ENCODE results near the gene COL5A3. TPM values are rescaled to one million over a fixed set of nuclear protein-coding genes. Genes with fewer than 3 reads are reported as not detected.

The COL5A3 gene
- total and polyA plus RNA-seq, 2 of the 13 experiments (the other 11 are each of a cell fraction or from before 2014, with no cell fraction given) = 0.02 TPM; not detected in 1

DNA sequence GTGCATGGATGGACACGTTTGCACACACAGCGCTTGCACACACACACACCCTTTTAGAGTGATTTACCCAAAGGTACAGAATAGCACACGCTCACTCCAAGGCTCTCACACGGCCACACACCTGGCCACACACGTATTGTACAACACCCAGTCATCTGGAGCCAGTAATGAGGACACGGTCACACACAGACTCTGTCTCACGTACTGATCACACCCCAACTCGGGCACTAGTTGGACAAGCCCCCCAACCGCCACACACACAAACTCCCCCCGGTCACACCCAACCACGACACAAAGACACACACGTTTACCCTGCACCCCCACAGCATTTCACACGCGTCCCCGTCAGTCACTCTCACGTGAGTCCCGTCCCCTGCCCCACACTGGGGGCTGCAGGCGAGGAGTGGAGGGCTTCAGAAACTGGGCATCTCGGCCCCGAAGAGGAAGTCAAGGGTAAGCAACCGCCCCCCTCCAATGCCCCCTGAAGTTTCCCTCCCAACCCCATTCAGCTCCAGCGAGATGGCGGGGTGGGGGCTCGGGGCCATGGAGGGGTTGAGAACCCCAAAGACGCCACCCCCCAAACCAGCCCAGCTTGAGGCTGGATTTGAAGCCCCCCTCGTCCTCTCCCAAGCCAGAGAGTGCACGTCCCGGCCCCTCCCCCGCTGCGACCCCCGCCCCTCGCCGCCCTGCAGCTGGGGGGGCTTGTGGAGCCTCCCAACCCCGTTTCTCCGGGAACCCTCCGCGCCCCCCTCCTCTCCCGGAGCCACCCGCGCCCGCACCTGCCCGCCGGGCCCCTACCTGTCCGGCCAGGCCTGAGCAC lies 74.6 kb downstream of the COL5A3 start:
- in situ Hi-C loops (cut with HindIII; ENCODE audit: extremely low pct_ligation_motif_present, low pct_unique_long_range_greater_than_20kb) = loop anchor here (5.0 to 10.0 kb wide), 3 partner anchors 92 to 459 kb away; partner anchors contain the start of gene S1PR2
- DNase-seq (ENCODE audit: low spot score) = no peak
- ChIA-PET POLR2A (no interaction called here), CTCF (ENCODE audit: low intra/inter-chr PET ratio, low total read pairs) (no interaction called here)
- WGBS (ENCODE audit: low lambda C conversion rate) = 23% methylated on average over 11 of the region's 44 CpGs
- ATAC-seq = peak; percentile 17; the same call in 1 of the 3 replicates
- H3K36me3 ChIP-seq (replicated peaks in 1 of 2; ENCODE audit: control insufficient read depth in 1 of 2, insufficient read depth in 2 of 2, low read length in 2 of 2) = no peaks in the 10 kb centered on the region
- BruUV-seq (replicated peaks) = no TSS peak
- H3K27ac ChIP-seq (ENCODE audit: extremely low read length, insufficient read depth, low read length) = no peak overlapping the region
- no peak for FAIRE-seq
- H3K79me2 ChIP-seq (ENCODE audit: insufficient read depth, low read length) = no peaks in the 10 kb centered on the region
- no peak overlapping the region for H3K9ac ChIP-seq (ENCODE audit: insufficient read depth, low read depth, low read length)
- H2AFZ ChIP-seq (ENCODE audit: low read length) = no peak overlapping the region
- H3K4me2 ChIP-seq (ENCODE audit: low read depth, low read length) = peak overlapping the region; percentile 27; the same call in 1 of the 2 replicates
- intact Hi-C loops (cut with micrococcal nuclease; ENCODE audit: unreplicated experiment) = loop anchor here (2.0 kb wide), 1 partner anchor 67 kb away; no protein-coding TSS in a partner anchor
- H3K4me3 ChIP-seq (replicated peaks in 1 of 3; ENCODE audit: insufficient read depth in 1 of 3, low read depth in 2 of 3, low read length in 3 of 3) = peak overlapping the region in 2 of 3 experiments; percentile 39 to 50; a peak in 3 of 6 replicates
- H3K27me3 ChIP-seq (ENCODE audit: control insufficient read depth in 1 of 2, insufficient read depth in 2 of 2, low read length in 2 of 2) = peaks cover 0 to 21% of the 10 kb centered on the region in 2 experiments; a peak in 3 of 5 replicates
- H3K9me3 ChIP-seq (ENCODE audit: low read length) = no peaks in the 10 kb centered on the region
- no peaks in the 10 kb centered on the region for H4K20me1 ChIP-seq (ENCODE audit: insufficient read depth, low read length)
- TF ChIP-seq GTF3A (CRISPR knock-in tag; conservative IDR thresholded peaks at IDR 0.05) = no peak
- no peak for TF ChIP-seq ZNF30 (CRISPR knock-in tag; IDR thresholded peaks at IDR 0.05)
- no peak for TF ChIP-seq MAFF (IDR thresholded peaks at IDR 0.05; ENCODE audit: low read depth, low read length)
- TF ChIP-seq TAF1 (CRISPR knock-in tag; IDR thresholded peaks at IDR 0.05) = no peak
- TF ChIP-seq, protein P1, sequence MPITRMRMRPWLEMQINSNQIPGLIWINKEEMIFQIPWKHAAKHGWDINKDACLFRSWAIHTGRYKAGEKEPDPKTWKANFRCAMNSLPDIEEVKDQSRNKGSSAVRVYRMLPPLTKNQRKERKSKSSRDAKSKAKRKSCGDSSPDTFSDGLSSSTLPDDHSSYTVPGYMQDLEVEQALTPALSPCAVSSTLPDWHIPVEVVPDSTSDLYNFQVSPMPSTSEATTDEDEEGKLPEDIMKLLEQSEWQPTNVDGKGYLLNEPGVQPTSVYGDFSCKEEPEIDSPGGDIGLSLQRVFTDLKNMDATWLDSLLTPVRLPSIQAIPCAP (CRISPR knock-in tag; IDR thresholded peaks at IDR 0.05; ENCODE audit: low read depth) = no peak
- TF ChIP-seq, protein P2, sequence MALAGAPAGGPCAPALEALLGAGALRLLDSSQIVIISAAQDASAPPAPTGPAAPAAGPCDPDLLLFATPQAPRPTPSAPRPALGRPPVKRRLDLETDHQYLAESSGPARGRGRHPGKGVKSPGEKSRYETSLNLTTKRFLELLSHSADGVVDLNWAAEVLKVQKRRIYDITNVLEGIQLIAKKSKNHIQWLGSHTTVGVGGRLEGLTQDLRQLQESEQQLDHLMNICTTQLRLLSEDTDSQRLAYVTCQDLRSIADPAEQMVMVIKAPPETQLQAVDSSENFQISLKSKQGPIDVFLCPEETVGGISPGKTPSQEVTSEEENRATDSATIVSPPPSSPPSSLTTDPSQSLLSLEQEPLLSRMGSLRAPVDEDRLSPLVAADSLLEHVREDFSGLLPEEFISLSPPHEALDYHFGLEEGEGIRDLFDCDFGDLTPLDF (CRISPR knock-in tag; IDR thresholded peaks at IDR 0.05) = no peak
- no peak for TF ChIP-seq SPEN (CRISPR knock-in tag; IDR thresholded peaks at IDR 0.05; ENCODE audit: low read depth)
- no peak for TF ChIP-seq HHEX (CRISPR knock-in tag; IDR thresholded peaks at IDR 0.05)
- no peak for TF ChIP-seq STAG1 (CRISPR knock-in tag; IDR thresholded peaks at IDR 0.05)
- no peak for TF ChIP-seq ZNF335 (CRISPR knock-in tag; IDR thresholded peaks at IDR 0.05)
- H3K4me1 ChIP-seq (ENCODE audit: insufficient read depth, low read length) = peaks cover 7% of the 10 kb centered on the region
